ENCODE results near the gene DCDC1.

DNA sequence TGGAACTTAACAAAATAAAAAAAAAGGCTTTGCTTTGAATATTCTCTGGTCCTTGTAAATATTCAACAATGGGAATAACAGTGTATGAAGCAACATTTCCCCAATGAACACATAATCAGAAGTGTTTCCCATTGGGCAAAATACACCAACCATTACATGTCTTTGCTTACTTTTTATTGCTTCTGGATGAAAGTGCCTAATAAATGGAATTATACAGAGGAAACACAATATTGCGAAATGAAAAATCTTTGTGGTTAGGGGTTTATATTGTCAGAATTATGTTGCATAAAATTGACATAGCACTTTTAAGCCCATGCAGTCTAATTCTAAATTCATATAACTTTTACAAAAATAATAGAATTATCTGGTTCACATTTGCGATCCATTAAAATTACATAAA, 386.4 kb downstream of the DCDC1 start:
- TF ChIP-seq POLR2A (IDR thresholded peaks at IDR 0.05; ENCODE audit: extremely low read depth, insufficient read length) = no peak
- TF ChIP-seq, protein P1, sequence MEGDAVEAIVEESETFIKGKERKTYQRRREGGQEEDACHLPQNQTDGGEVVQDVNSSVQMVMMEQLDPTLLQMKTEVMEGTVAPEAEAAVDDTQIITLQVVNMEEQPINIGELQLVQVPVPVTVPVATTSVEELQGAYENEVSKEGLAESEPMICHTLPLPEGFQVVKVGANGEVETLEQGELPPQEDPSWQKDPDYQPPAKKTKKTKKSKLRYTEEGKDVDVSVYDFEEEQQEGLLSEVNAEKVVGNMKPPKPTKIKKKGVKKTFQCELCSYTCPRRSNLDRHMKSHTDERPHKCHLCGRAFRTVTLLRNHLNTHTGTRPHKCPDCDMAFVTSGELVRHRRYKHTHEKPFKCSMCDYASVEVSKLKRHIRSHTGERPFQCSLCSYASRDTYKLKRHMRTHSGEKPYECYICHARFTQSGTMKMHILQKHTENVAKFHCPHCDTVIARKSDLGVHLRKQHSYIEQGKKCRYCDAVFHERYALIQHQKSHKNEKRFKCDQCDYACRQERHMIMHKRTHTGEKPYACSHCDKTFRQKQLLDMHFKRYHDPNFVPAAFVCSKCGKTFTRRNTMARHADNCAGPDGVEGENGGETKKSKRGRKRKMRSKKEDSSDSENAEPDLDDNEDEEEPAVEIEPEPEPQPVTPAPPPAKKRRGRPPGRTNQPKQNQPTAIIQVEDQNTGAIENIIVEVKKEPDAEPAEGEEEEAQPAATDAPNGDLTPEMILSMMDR (IDR thresholded peaks at IDR 0.05; ENCODE audit: low read depth, low read length) = no peak
- TF ChIP-seq, protein P2, sequence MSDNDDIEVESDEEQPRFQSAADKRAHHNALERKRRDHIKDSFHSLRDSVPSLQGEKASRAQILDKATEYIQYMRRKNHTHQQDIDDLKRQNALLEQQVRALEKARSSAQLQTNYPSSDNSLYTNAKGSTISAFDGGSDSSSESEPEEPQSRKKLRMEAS (IDR thresholded peaks at IDR 0.05; ENCODE audit: low read depth, low read length) = no peak
- TF ChIP-seq MYC (IDR thresholded peaks at IDR 0.05; ENCODE audit: low read depth, low read length) = no peak
